ENCODE results near the gene IFNA7.
"Not testable (repeated sequence)": the region's sequence is repeated elsewhere in the genome, so short reads cannot be mapped to it uniquely, and the experiment has no call there.

GRCh38 chr9:21210782-21211181 lies 8.8 kb upstream of the IFNA7 start:
- not testable (repeated sequence) for TF ChIP-seq CTCF, POLR2A (IDR thresholded peaks at IDR 0.05)

Data from Peyer's patch (tissue), 4 donors.